ENCODE measurements around the gene CPT1C.

CPT1C gene

GRCh38 chr19:49681830-49682229 lies 9.1 kb upstream of the CPT1C start:
- DNase-seq (ENCODE audit: low read depth in 2 of 2), result no peak

GRCh38 chr19:49682274-49682673 lies 8.6 kb upstream of the CPT1C start:
- DNase-seq (ENCODE audit: low read depth in 2 of 2), result no peak

GRCh38 chr19:49683814-49684250 lies 7.1 kb upstream of the CPT1C start:
- DNase-seq (ENCODE audit: low read depth in 2 of 2), result no peak

GRCh38 chr19:49684251-49684982 lies 6.5 kb upstream of the CPT1C start:
- DNase-seq (ENCODE audit: low read depth in 2 of 2), result no peak

GRCh38 chr19:49684983-49685553 lies 5.8 kb upstream of the CPT1C start:
- no peak for DNase-seq (ENCODE audit: low read depth in 2 of 2)

- no peak for DNase-seq (ENCODE audit: low read depth in 2 of 2)
Observed at GRCh38 chr19:49685845-49686332, 5.0 kb upstream of the CPT1C start.

- no peak for DNase-seq (ENCODE audit: low read depth in 2 of 2)
Observed at GRCh38 chr19:49686503-49687088, 4.3 kb upstream of the CPT1C start.

- DNase-seq (ENCODE audit: low read depth in 2 of 2), result no peak
Observed at GRCh38 chr19:49687150-49687549, 3.8 kb upstream of the CPT1C start.

- DNase-seq (ENCODE audit: low read depth in 2 of 2), result no peak
Observed at GRCh38 chr19:49687566-49688316, 3.2 kb upstream of the CPT1C start.

- DNase-seq (ENCODE audit: low read depth in 2 of 2), result no peak
Observed at GRCh38 chr19:49688531-49689132, 2.3 kb upstream of the CPT1C start.

GRCh38 chr19:49689133-49690078 lies 1.5 kb upstream of the CPT1C start, which contains the start of gene ADM5:
ADM5 (plus strand) TSS chr19:49689594; CDS start chr19:49689838, 244 bp downstream.
- DNase-seq (ENCODE audit: low read depth in 2 of 2), result no peak

- no peak for DNase-seq (ENCODE audit: low read depth in 2 of 2)
Observed at GRCh38 chr19:49690079-49690655, 749 bp upstream of the CPT1C start.

GRCh38 chr19:49691243-49692146 lies 579 bp downstream of the CPT1C start:
- DNase-seq (ENCODE audit: low read depth in 2 of 2), result peak in 1 of 2 experiments; percentile 48

GRCh38 chr19:49692147-49692506 lies 1.2 kb downstream of the CPT1C start:
- no peak for DNase-seq (ENCODE audit: low read depth in 2 of 2)

- DNase-seq (ENCODE audit: low read depth in 2 of 2), result no peak
Observed at GRCh38 chr19:49696115-49696514, 5.2 kb downstream of the CPT1C start.

GRCh38 chr19:49696865-49697264 lies 5.9 kb downstream of the CPT1C start:
- DNase-seq (ENCODE audit: low read depth in 2 of 2), result no peak

- DNase-seq (ENCODE audit: low read depth in 2 of 2), result no peak
Observed at GRCh38 chr19:49699364-49699763, 8.4 kb downstream of the CPT1C start.

GRCh38 chr19:49700563-49700962 lies 9.6 kb downstream of the CPT1C start:
- DNase-seq (ENCODE audit: low read depth in 2 of 2), result no peak

- DNase-seq (ENCODE audit: low read depth in 2 of 2), result no peak
Observed at GRCh38 chr19:49701271-49701786, 10.4 kb downstream of the CPT1C start.

Measured in stimulated activated CD4-positive, alpha-beta T cell treated with anti-CD3 and anti-CD28 coated beads, Interleukin-12 subunit alpha, Interleukin-12 subunit beta, amount 100 ng/mL, for 24 hours (primary cell).